Pancreas (tissue), 10 donors: ENCODE results near the gene SPATA16. TPM values are rescaled to one million over a fixed set of nuclear protein-coding genes. Genes with fewer than 3 reads are reported as not detected.

Source experiments
- ATAC-seq, 4 donors: fragments of 200-7000 bp; cut with Tn5 transposase; one replicate each; pipeline versions ENCODE4 v1.8.0 to v1.9.1; 2020; ENCODE audit warnings: mild to moderate bottlenecking in 4 of 4, moderate library complexity in 4 of 4
- DNase-seq, 6 donors: peaks; one replicate each; pipeline ENCODE4 v3.0.0-alpha.2; 2020
- FAIRE-seq: peaks from 2 replicates; lab custom pipeline; 2012; peaks lifted over from hg19 to GRCh38; lab: Jason Lieb, UNC
- H3K27ac ChIP-seq, 4 donors: fragments of 200-600 bp; sonication (generic); 1 replicate in 3 of 4; 2 replicates in 1 of 4; pipeline versions ENCODE4 v1.5.0 to v1.8.0; 2020
- H3K27me3 ChIP-seq, 4 donors: fragments of 200-600 bp; one replicate each; pipeline ENCODE4 v1.8.0; 2021
- H3K36me3 ChIP-seq, 3 donors: fragments of 200-600 bp; sonication (generic) in 1 of 3; one replicate each; pipeline versions ENCODE4 v1.5.0 to v1.8.0; 2020 to 2021
- H3K4me1 ChIP-seq, 3 donors: fragments of 200-600 bp; one replicate each; pipeline ENCODE4 v1.8.0; 2021
- H3K4me3 ChIP-seq, 4 donors: fragments of 200-600 bp; sonication (generic) in 2 of 4; one replicate each; pipeline versions ENCODE4 v1.5.0 to v1.8.0; 2020 to 2021
- H3K9me3 ChIP-seq, 4 donors: fragments of 200-600 bp; one replicate each; pipeline ENCODE4 v1.8.0; 2021
- WGBS, 2 donors: extraction: QIAGEN DNeasy Blood & Tissue Kit; methylation state at CpG; one replicate each; pipeline ENCODE4 v1.1.7; 2013; 5-methylcytosine and 5-hydroxymethylcytosine counted together
- intact Hi-C, 3 donors: fragments of 100-400 bp; cut with DNase I; formaldehyde crosslinking; loops; one replicate each; pipeline versions ENCODE4 v1.11.1 to v1.14.2; 2022
- polyA plus RNA-seq, 2 donors: library from polyadenylated mRNA; stranded (reverse); fragments of 200-250 nt; gene quantifications; one replicate each; pipeline ENCODE4 v1.2.3, GENCODE V29; 2013
- total RNA-seq, 6 donors: library from RNA; stranded (reverse); fragmentation: NEBNext Ultra II Directional in 4 of 6; extraction: Animal tissue kit (Norgen Biotek cat#: 25700) in 4 of 6; gene quantifications; one replicate each; pipeline versions ENCODE4 v1.2.1 to v1.2.4, GENCODE V29; 2021 to 2023
- TF ChIP-seq, protein P1 (sequence below), 4 donors: fragments of 200-600 bp; sonication (generic) in 3 of 4; IDR thresholded peaks; one replicate each; pipeline versions ENCODE4 v1.5.0 to v1.8.0; 2021; ENCODE audit warnings: antibody characterized with exemption in 4 of 4
- donor health status: healthy with polysubstance abuse.
- donor health status: DM: no; HTN: no; CAD: no; lungs with moderate emphysema.
- donor health status: DM: no; HTN: no; CAD: no.
- donor health status: control.
- donor health status: control.
- donor health status: Bipolar disorder and iron deficiency.
- donor health status: DM: yes; HTN: yes; CAD: no.
- donor health status: DM: no; HTN: no; CAD: no.
- donor health status: DM: no; HTN: no; CAD: no.
- donor health status: DM: yes; HTN: yes; CAD: no.

The SPATA16 gene
- total and polyA plus RNA-seq, 8 donors, result not detected

DNA sequence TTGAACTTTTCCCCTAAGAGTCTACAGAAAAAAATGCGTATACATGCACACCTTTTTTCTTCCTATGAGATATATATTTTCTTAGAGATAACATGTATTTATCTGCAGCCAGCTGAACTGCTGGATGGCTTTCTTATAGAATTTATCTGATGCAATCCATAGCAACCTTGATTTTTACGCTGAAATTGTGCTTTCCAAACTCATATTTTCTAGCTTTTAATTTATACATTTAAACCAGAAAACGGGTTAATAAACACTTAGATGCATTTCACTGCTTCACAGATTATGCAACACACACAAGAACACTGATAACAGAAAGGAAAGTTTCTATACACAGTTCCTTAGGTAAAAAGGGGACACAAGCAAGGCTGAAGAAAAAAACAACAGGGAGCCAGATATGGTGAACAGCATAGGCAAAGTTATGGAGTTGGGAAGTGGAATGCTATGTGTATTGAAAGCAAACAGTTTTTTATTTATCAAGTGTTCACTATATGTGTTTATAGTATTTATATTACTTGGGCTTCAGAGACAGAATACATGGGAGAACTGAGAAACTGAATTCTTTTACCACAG, 149.5 kb downstream of the SPATA16 start:
- DNase-seq (no peak), ATAC-seq (no peak), FAIRE-seq (no peak)
- intact Hi-C loops, result no loop called here
- H3K9me3 ChIP-seq, result no peaks in the 10 kb centered on the region
- H3K4me1 ChIP-seq, result no peaks in the 10 kb centered on the region
- H3K27ac ChIP-seq, result no peak overlapping the region
- 38 to 46% methylated on average over 3 of the region's 3 CpGs for WGBS, 2 donors
- H3K4me3 ChIP-seq, result no peak overlapping the region
- H3K36me3 ChIP-seq, result no peaks in the 10 kb centered on the region
- TF ChIP-seq, protein P1, sequence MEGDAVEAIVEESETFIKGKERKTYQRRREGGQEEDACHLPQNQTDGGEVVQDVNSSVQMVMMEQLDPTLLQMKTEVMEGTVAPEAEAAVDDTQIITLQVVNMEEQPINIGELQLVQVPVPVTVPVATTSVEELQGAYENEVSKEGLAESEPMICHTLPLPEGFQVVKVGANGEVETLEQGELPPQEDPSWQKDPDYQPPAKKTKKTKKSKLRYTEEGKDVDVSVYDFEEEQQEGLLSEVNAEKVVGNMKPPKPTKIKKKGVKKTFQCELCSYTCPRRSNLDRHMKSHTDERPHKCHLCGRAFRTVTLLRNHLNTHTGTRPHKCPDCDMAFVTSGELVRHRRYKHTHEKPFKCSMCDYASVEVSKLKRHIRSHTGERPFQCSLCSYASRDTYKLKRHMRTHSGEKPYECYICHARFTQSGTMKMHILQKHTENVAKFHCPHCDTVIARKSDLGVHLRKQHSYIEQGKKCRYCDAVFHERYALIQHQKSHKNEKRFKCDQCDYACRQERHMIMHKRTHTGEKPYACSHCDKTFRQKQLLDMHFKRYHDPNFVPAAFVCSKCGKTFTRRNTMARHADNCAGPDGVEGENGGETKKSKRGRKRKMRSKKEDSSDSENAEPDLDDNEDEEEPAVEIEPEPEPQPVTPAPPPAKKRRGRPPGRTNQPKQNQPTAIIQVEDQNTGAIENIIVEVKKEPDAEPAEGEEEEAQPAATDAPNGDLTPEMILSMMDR (IDR thresholded peaks at IDR 0.05), result no peak
- no peaks in the 10 kb centered on the region for H3K27me3 ChIP-seq

DNA sequence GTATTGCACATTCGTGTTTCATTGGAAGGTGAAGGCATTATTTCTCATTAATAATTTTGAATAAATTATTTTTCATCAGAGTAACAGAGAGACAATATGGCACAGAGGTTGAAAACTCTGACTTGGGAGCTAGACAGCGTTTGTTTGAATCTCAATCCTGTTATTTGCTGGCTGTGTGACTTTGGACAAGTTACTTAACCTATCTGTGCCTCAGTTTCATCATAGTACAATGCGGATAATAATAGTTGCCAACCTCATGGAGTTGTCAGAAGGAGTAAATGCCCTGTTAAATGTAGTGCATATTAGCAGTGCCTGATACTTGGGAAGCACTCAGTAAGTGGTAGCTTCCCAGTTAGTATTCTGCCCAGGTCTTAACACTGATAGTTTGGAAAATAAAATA, 151.7 kb downstream of the SPATA16 start:
- FAIRE-seq (no peak), DNase-seq (no peak), ATAC-seq (no peak)
- no peak overlapping the region for H3K4me3 ChIP-seq
- H3K4me1 ChIP-seq, result no peaks in the 10 kb centered on the region
- TF ChIP-seq, protein P1 (IDR thresholded peaks at IDR 0.05), result no peak
- 64 to 79% methylated on average over 3 of the region's 3 CpGs for WGBS, 2 donors
- no peaks in the 10 kb centered on the region for H3K36me3 ChIP-seq
- intact Hi-C loops, result no loop called here
- H3K27me3 ChIP-seq, result no peaks in the 10 kb centered on the region
- H3K9me3 ChIP-seq, result no peaks in the 10 kb centered on the region
- no peak overlapping the region for H3K27ac ChIP-seq

DNA sequence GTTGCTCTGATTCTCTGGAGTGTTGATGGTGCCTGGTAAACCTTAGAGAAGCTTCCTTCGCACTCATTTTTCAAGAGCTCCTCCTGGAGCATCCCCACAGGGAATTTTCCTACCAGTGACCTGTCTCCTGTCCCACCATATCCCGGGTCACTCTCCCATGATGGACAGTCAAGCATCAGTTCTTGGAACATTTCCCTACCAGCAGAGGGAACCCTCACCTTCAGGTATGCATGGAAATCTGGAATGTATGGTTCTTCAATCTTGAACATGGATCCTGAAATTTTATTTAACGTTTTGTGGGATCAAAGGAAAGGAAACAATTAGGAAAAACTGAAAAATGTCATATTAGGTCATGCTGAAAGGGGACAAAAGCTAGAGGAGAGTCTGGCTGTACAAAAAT, 153.8 kb downstream of the SPATA16 start:
- WGBS, 2 donors, result 38 to 42% methylated on average over 3 of the region's 3 CpGs

DNA sequence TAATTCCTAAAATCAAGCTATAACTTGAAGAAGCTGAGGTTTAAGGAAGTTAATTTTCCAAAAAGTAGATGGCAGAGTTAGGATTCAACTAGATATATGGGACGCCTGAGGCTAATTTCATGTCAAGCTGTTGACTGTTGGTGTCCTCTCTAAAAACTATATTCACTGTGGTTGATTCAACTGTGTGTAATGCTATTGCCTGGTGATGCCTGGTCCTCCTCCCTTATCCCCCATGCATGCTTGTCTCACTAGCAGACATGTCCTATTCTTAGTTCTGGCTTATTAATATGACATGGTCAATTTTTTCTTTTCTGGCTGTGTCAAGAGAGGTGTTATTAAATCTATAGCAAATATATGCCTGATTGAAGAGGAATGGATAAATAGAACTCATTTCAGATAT, 156.1 kb downstream of the SPATA16 start:
- ATAC-seq (no peak), FAIRE-seq (no peak), DNase-seq (no peak)
- WGBS, 2 donors, result 75 to 84% methylated on average over 1 of the region's 1 CpG
- TF ChIP-seq, protein P1 (IDR thresholded peaks at IDR 0.05), result no peak
- Histone ChIP-seq H3K27ac (no peak overlapping the region), H3K4me3 (no peak overlapping the region), H3K27me3 (no peaks in the 10 kb centered on the region), H3K9me3 (no peaks in the 10 kb centered on the region), H3K4me1 (no peaks in the 10 kb centered on the region), H3K36me3 (no peaks in the 10 kb centered on the region)
- intact Hi-C loops, result no loop called here

More for the DNA sequence above, 153.8 kb downstream of the SPATA16 start:
- intact Hi-C loops, result no loop called here
- TF ChIP-seq, protein P1 (IDR thresholded peaks at IDR 0.05), result no peak
- H3K36me3 ChIP-seq, result no peaks in the 10 kb centered on the region
- DNase-seq, result no peak
- H3K4me3 ChIP-seq, result no peak overlapping the region
- H3K27ac ChIP-seq, result no peak overlapping the region
- no peaks in the 10 kb centered on the region for H3K4me1 ChIP-seq
- FAIRE-seq, result no peak
- no peak for ATAC-seq
- H3K27me3 ChIP-seq, result no peaks in the 10 kb centered on the region
- H3K9me3 ChIP-seq, result no peaks in the 10 kb centered on the region

DNA sequence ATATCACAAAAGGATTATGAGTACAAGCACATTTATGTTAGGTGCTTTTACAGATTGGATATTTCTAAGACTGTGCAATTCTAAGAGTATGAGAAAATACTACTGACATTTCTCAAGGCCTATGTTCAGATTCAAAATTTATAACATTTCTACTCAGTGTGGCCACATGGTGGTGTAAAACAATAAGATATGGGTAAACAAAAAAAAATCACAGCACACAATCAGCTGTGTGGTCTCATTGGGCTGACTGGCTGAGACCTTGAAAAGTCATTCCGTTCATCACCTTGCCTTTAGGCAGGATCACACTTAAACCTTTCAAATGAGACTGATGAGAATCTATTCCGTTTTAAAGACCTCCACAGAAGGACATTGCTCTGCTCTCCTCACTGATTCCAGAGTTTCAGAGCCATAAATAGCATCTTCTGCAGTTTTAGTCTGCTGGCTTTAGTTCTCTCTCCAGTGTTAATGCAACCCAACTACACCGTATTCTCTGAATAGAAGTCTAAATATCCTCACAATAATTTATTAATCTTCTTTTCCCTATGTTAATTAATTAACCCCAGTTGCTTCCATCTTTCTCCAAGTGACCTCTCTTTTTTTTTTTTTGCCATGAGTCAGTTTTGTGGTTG, 158.2 kb downstream of the SPATA16 start:
- no peak for FAIRE-seq
- Histone ChIP-seq H3K4me1 (no peaks in the 10 kb centered on the region), H3K4me3 (no peak overlapping the region), H3K9me3 (no peaks in the 10 kb centered on the region), H3K27ac (no peak overlapping the region), H3K27me3 (no peaks in the 10 kb centered on the region), H3K36me3 (no peaks in the 10 kb centered on the region)
- intact Hi-C loops, result no loop called here
- no peak for DNase-seq
- TF ChIP-seq, protein P1 (IDR thresholded peaks at IDR 0.05), result no peak
- peak in 1 of 4 donors; percentile 45 for ATAC-seq
- WGBS, 2 donors, result 30 to 33% methylated on average over 3 of the region's 3 CpGs
